Right atrium auricular region (tissue), 2 donors: ENCODE results near the gene TRIP10. TPM values are rescaled to one million over a fixed set of nuclear protein-coding genes. Genes with fewer than 3 reads are reported as not detected.

Experiments used
- DNase-seq: peaks from one replicate; pipeline ENCODE4 v3.0.0-alpha.2; 2019; ENCODE audit warnings: low spot score
- H3K27ac ChIP-seq, 2 donors: fragments of 200-600 bp; sonication (generic); 1 replicate in 1 of 2; 2 replicates in 1 of 2; pipeline ENCODE4 v1.5.1; 2016 to 2019
- H3K27me3 ChIP-seq, 2 donors: fragments of 200-600 bp; sonication (generic); one replicate each; pipeline versions ENCODE4 v1.5.1 to v1.6.0; 2017 to 2019
- H3K36me3 ChIP-seq: fragments of 200-600 bp; sonication (generic); one replicate; pipeline ENCODE4 v1.5.1; 2016
- H3K4me1 ChIP-seq, 2 donors: fragments of 200-600 bp; sonication (generic); one replicate each; pipeline versions ENCODE4 v1.5.1 to v1.6.0; 2017 to 2019
- H3K4me3 ChIP-seq, 2 donors: fragments of 200-600 bp; sonication (generic); 1 replicate in 1 of 2; 2 replicates in 1 of 2; pipeline ENCODE4 v1.5.1; 2017 to 2019; ENCODE audit warnings: mild to moderate bottlenecking in 1 of 2, moderate library complexity in 1 of 2
- H3K9me3 ChIP-seq, 2 donors: fragments of 200-600 bp; sonication (generic); one replicate each; pipeline ENCODE4 v1.5.1; 2019
- CTCF ChIP-seq, 2 donors: fragments of 200-600 bp; sonication (generic); IDR thresholded peaks; one replicate each; pipeline ENCODE4 v1.5.1; 2019; ENCODE audit warnings: antibody characterized with exemption in 2 of 2
- total RNA-seq, 2 donors: library from RNA; depleted of rRNA; stranded (reverse); fragments of >200 nt; gene quantifications; one replicate each; pipeline ENCODE4 v1.1.0, GENCODE V29; 2016

Gene TRIP10
- total RNA-seq, 2 donors from 2014 or later: 39.6 to 65.3 TPM

- Histone ChIP-seq H3K4me1 (peaks cover 0 to 28% of the 10 kb centered on the region in 2 donors), H3K27ac (no peak overlapping the region), H3K36me3 (peaks cover 17% of the 10 kb centered on the region), H3K27me3 (no peaks in the 10 kb centered on the region), H3K9me3 (no peaks in the 10 kb centered on the region), H3K4me3 (no peak overlapping the region)
- TF ChIP-seq CTCF (IDR thresholded peaks at IDR 0.05): no peak
- DNase-seq: no peak
Observed at GRCh38 chr19:6734096-6734696, 5.3 kb upstream of the TRIP10 start.

DNA sequence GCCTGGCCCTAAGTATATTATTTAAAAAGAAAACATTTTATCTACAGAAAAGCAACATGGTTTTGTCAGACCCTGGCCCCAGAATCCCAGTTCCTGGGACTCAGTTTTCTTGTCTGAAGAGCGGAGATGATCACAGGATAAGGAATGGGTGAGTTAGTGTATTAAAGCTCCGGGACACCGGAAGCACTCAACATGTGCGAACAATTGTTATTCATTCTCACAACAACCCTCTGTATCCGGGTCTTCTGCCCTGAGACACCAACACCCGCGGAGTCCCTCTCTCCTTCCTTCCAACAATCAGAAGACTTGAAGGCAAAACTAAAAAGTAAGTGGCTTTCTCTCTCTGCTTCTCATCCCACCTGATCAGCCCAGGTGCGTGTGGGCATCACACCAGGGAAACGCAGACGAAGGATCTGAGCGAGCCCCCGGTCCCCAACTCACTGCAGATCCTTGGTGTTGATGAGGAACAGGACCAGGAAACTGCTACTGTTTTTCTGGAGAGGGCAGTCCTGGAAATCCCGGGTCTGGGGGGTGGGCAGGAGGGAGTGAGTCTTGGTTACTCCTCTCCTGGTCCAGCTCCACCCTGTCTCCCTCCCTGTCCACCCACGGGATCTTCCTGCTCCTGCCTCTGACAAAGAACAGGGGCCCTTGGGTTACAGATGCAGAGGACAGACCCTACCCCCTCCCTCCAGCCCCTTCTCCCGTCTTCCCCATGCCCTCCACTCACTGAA, 4.1 kb upstream of the TRIP10 start:
- peaks cover 17% of the 10 kb centered on the region for H3K36me3 ChIP-seq
- no peak overlapping the region for H3K4me3 ChIP-seq
- no peak for TF ChIP-seq CTCF (IDR thresholded peaks at IDR 0.05)
- no peaks in the 10 kb centered on the region for H3K9me3 ChIP-seq
- peak overlapping the region; percentile 97 to 99 for H3K27ac ChIP-seq
- peaks cover 0 to 29% of the 10 kb centered on the region in 2 donors for H3K4me1 ChIP-seq
- no peaks in the 10 kb centered on the region for H3K27me3 ChIP-seq
- no peak for DNase-seq

- Histone ChIP-seq H3K4me3 (peak overlapping the region; percentile 87 to 92), H3K9me3 (no peaks in the 10 kb centered on the region), H3K27me3 (no peaks in the 10 kb centered on the region), H3K36me3 (peaks cover 16% of the 10 kb centered on the region), H3K4me1 (peaks cover 0 to 37% of the 10 kb centered on the region in 2 donors), H3K27ac (peak overlapping the region; percentile 97 to 99)
- DNase-seq: peak; percentile 88
- peak; percentile 33 to 71 for TF ChIP-seq CTCF (IDR thresholded peaks at IDR 0.05)
Observed at GRCh38 chr19:6736169-6736916, 3.1 kb upstream of the TRIP10 start.

DNA sequence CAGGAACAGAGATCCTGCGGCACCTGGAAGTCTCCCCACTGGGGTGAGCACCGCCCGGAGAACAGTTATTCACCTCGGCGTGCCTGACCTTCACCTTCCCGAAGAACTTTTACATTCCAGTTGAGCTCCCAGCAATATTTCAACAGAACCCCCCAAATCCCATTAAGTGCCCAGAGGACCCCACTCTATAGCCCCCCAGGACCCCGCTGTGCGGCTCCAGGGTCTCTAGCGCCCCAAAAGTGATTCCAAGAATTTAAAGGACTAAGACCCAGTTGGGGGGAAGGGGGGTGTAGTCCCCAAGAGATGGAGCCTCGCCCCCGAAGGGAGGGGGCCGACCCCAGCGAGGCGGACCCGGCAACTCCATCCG, 2.6 kb upstream of the TRIP10 start:
- Histone ChIP-seq H3K4me3 (peak overlapping the region; percentile 87 to 92), H3K36me3 (peaks cover 10% of the 10 kb centered on the region), H3K27ac (peak overlapping the region; percentile 97 to 99), H3K9me3 (no peaks in the 10 kb centered on the region), H3K4me1 (peaks cover 0 to 42% of the 10 kb centered on the region in 2 donors), H3K27me3 (no peaks in the 10 kb centered on the region)
- peak in 1 of 2 donors; percentile 37 for TF ChIP-seq CTCF (IDR thresholded peaks at IDR 0.05)
- DNase-seq: no peak

DNA sequence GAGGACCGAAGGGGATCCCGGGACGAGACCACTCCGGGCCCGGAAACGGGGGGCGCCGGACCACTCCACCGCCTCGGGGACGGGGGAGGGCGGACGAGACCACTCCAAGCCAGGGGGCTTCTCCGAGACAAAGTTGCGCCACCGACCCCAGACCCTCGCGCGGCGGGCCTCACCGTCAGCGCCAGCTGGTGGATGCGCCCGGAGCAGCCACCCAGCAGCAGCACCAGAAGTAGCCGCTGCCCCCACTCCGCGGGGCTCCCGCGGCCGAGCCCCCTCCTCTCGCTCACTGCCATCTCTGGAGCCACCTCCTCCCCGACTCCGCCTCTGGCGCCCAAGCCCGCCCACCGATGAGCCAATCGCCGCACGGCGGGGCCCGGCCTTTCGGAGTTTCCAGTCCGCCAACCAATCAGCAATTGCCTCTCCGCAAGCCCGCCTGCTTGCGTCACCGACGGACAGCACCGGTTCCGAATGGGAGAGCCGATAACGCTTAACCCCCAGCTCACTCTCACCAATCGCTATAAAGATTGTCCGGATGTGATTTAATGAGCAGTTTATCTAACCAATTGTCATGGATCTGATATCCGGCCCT, 2.1 kb upstream of the TRIP10 start, which contains the start of gene GPR108:
Gene GPR108, minus strand, starts transcription at position 297 of the 589 bp plus-strand sequence. Its CDS starts 4 bp downstream, at position 293.
- Histone ChIP-seq H3K4me3 (peak within 1 kb of the TSS; percentile 87 to 92), H3K27me3 (no peaks in the 10 kb centered on the region), H3K9me3 (no peaks in the 10 kb centered on the region), H3K4me1 (peaks cover 0 to 47% of the 10 kb centered on the region in 2 donors), H3K27ac (peak within 1 kb of the TSS; percentile 97 to 99), H3K36me3 (peaks cover 6% of the 10 kb centered on the region)
- peak; percentile 100 for DNase-seq
- no peak for TF ChIP-seq CTCF (IDR thresholded peaks at IDR 0.05)
